Glomerular visceral epithelial cell (primary cell): ENCODE results near the gene NBAS.

Experiments used
- DNase-seq: peaks from one replicate; pipeline ENCODE4 v3.0.0-alpha.2; 2016; ENCODE audit errors: extremely low spot score

The NBAS gene

GRCh38 chr2:15128846-15129245 lies 432.3 kb downstream of the NBAS start:
- DNase-seq, result no peak

- no peak for DNase-seq
These were observed 433.3 kb downstream of the NBAS start for GRCh38 chr2:15127876-15128275.

GRCh38 chr2:15127301-15127700 lies 433.8 kb downstream of the NBAS start:
- no peak for DNase-seq

DNA sequence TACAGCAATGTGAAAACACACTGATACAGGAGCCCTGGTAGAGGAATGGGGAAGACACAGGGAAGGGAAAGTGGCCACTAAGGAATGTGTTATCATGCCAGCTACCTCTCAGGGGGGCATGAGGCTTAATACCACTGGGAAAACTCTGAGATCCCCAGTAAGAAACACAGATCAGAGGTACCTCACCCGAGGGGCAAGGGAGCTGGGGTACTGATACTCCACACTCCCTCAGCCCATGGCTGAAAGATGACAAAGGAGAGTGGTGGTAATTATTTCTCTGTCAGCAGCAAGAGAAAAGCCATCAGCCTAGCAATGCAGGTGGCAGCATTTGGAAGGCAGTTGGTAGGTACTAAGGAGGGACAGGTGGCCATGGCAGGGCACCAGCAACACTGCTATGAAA lies 434.8 kb downstream of the NBAS start:
- no peak for DNase-seq

DNA sequence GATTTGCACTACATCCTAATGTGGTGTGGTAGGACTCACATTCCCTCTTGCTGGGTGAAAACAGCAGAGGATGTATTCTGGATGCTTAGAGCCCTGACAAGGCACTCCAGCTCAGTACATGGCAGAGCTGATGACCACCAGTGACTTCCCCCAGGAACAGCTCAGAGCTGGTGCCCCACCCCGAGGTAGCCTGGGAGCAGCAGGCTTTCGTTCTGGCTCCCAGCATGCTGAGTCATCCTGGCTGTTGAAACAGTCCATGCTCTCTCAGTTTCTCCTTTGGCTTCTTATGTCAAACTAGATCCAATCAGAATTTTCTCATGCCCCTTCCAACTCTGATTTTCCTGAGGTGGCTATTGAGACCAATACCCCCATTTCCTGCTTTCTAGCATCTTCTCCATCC lies 438.2 kb downstream of the NBAS start:
- DNase-seq, result no peak

- no peak for DNase-seq
These were observed 440.5 kb downstream of the NBAS start for GRCh38 chr2:15120631-15121030.

- DNase-seq, result no peak
These were observed 441.4 kb downstream of the NBAS start for GRCh38 chr2:15119722-15120175.

DNA sequence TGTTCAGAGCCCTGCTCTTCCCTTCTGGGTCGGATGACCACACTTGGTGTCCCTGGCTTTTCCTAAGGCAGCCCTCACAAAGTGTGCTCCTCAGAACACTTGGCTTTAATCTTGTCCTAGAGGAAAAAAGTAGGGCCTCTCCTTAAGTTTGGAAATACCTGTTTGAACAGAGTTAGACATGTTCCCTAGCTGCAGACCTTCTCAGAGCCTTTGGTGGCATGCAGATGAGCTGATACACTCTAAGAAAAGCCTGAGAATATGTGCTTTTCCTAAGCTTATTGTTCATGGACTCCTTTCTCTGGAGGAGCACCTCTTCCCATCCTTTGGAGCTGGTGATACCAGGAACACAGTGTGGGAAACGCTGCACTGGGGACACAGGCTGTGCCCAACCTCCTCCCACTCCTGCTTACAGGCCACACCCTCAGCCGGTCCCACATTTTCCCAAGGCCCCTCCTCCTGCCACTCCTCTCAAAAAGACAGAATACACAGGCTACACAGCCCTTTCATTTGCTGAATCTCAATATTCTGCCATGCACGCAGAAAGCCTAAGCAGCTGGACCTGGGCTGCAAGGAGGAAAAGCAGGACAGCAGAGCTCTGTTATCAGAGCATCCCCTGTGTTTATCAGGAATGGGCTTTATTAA lies 443.6 kb downstream of the NBAS start:
- DNase-seq, result no peak
